SU-DHL-6 (cell line): Measurements from ENCODE around the gene GREB1L.

Experiments used
- EZH2phosphoT487 ChIP-seq: fragments of 200-600 bp; sonication (generic), shearing (Covaris generic); conservative IDR thresholded peaks from 2 replicates; pipeline ENCODE4 v1.6.1; 2018; ENCODE audit warnings: mild to moderate bottlenecking, antibody characterized with exemption, low read length, moderate library complexity, mixed read lengths
- TF ChIP-seq, protein P1 (sequence below): fragments of 200-600 bp; sonication (generic); IDR thresholded peaks from one replicate; pipeline ENCODE4 v1.5.1; 2017; ENCODE audit warnings: antibody characterized with exemption, mild to moderate bottlenecking, low read length, moderate library complexity; ENCODE audit not compliant: insufficient read depth, poor library complexity, severe bottlenecking

DNA sequence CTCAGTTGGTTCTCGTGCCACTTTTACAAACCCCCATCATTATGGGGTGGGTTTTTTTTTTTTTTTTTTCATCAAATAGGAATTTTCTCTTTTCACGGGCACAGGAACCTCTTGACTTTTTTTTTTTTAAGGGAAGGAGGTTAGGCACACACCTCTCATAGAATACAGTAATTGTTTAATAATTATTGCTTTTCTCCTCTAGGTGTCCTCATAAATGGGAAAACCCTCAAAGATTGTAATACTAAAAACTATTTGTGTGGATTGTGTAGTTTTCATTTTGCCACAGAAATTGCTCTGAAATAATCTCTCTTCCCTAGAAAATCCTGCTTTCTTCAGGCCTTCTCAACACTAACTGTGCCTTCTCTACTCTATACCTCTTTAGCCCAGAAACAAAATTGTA lies 147.3 kb downstream of the GREB1L start:
- TF ChIP-seq, protein P1, sequence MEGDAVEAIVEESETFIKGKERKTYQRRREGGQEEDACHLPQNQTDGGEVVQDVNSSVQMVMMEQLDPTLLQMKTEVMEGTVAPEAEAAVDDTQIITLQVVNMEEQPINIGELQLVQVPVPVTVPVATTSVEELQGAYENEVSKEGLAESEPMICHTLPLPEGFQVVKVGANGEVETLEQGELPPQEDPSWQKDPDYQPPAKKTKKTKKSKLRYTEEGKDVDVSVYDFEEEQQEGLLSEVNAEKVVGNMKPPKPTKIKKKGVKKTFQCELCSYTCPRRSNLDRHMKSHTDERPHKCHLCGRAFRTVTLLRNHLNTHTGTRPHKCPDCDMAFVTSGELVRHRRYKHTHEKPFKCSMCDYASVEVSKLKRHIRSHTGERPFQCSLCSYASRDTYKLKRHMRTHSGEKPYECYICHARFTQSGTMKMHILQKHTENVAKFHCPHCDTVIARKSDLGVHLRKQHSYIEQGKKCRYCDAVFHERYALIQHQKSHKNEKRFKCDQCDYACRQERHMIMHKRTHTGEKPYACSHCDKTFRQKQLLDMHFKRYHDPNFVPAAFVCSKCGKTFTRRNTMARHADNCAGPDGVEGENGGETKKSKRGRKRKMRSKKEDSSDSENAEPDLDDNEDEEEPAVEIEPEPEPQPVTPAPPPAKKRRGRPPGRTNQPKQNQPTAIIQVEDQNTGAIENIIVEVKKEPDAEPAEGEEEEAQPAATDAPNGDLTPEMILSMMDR: no peak
- no peak for TF ChIP-seq EZH2phosphoT487
